Fibroblast of skin of right quadriceps (primary cell): ENCODE data around the gene CIART.
A peak's percentile ranks its signal among the peaks of the same experiment; 100 is the strongest.
"Not testable (repeated sequence)": the region's sequence is repeated elsewhere in the genome, so short reads cannot be mapped to it uniquely, and the experiment has no call there.

Experiments used
- DNase-seq: peaks from one replicate; pipeline ENCODE4 v3.0.0-alpha.2; 2013

CIART gene

DNA sequence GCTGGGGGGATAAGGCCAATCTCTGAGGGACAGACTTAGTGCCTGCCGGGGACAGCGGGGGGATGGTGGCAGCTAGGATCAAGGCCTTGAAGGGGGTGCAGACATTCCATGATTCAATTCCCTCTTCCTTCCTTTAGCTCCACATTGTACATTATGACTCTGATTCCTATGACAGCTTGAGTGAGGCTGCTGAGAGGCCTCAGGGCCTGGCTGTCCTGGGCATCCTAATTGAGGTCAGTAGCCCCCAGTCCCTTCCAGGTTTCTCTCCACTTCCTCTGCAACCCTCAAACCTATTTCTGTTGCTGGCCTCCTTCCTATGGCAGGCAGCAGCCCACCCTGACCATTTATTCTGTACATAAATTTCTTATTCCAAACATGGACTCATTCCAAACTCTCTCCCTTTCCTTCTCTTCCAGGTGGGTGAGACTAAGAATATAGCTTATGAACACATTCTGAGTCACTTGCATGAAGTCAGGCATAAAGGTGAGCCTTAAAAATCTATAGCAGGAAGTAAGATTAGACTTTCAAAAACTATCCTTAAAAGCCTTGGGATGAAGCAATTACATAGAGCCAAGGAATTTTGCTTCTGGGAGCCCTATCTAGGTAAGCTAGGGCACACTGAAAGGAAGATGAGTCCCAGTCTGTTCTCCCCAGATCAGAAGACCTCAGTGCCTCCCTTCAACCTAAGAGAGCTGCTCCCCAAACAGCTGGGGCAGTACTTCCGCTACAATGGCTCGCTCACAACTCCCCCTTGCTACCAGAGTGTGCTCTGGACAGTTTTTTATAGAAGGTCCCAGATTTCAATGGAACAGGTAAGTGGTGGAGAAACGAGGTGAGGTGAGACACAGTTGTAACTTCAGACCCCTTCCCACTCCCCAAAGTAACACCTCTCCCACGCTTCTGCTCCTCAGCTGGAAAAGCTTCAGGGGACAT is 19.7 kb upstream of the CIART start:
- no peak for DNase-seq

DNA sequence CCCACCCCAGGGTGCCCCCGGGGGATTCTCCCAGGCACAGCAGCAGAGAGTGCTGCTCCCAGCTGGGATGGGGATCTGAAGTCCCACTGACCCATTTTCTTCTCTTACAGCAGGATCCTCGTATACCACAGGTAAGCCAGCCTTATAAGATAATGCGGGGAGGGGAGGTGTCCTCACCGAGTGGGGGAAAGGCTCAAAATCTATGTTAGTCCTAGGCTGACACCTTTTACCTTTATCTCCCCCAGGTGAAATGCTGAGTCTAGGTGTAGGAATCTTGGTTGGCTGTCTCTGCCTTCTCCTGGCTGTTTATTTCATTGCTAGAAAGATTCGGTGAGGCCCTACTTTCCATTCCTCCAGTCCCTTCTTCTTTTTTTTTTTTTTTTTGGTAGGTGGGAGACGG is 18.8 kb upstream of the CIART start:
- DNase-seq, result no peak

DNA sequence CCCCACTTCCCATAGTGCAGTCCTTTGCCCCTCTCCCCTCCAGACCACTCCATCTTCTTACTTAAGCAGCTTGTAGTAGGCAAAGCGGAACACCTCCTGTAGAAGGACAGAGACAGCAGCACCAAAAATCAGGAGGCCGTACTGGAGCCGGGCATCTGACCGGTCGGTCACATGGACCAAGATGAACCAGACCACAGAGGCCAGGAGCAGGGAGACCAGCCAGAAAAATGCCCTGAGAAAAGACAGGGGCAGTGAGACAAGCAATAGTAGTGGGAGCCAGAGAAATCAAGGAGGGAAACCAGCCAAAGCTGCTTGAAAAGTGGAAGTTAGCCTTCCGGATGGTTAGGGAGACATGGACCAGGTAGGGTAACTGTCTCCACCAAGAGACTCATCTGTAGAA is 14.5 kb upstream of the CIART start:
- no peak for DNase-seq

DNA sequence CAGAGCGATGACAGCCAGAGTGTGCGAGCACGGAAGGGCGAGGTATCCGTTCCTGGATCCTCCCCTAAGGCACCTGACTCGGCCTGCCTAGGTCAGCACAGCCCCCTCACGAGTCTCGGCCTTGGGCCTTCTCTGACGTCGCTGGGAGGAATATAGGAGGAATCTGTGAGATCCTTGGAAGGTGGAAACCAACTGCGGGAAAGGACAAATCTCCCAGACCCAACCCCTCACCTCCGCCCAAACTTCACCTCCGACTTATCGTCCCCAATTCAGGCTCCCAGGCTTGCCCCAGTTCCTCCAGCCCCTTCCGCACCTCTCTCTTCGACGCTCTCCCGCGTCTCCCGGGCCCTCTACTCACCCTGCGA is 14.0 kb upstream of the CIART start:
- no peak for DNase-seq

DNA sequence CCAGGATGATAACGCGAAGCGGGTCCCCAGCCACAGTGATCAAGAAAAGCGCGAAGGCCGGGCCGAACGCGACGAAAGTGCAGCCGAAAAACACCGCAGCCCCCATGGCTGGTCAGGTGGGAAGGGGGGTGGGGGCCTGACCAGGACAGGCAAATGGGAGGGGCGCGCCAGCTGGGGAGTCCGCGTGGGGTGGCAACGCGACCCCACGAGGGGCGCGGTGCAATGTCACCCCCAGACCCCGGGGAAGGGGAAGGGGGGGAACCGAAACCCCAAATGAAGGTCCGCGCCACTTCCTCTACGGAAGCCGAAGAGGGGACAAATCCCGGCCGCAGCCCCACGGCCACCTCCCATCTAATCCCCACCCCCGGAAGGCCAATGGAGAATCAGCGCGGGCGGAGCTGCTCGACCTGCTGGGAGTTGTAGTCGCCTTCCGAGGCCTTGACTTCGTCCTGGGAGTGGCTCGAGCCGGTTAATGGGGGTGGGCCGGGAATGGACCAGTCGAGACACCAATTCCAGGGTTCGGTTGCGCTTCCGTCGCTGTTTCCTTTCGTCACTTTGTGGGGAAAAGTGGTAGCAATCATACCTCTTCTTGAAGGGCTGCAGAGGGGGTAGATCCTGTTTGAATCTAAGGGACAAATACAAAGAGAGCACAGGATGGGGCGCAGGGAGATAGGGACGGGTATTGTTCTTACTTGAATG is 13.5 kb upstream of the CIART start, which contains the start of gene APH1A:
Gene APH1A, minus strand, starts transcription at position 312 of the 699 bp plus-strand sequence. Its CDS starts 206 bp downstream, at position 106.
- DNase-seq, result peak; percentile 98

DNA sequence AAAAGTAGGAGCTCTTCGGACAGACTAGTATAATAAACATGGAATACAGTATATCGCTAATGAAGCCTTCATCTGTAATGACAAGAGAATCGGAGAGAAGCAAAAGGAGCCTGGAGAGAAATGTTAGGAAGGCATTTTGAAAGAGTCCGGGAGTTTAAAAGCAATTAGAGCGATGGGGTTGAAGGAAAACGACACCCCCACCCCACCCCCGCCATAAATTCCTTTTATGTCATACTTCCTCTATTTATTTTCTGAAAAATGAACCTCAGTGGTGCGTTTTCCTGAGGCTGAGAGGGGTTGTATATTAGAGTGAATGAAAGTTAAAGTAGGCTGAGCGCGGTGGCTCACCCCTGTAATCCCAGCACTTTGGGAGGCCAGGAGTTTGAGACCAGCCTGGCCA is 12.9 kb upstream of the CIART start:
- DNase-seq, result no peak

DNA sequence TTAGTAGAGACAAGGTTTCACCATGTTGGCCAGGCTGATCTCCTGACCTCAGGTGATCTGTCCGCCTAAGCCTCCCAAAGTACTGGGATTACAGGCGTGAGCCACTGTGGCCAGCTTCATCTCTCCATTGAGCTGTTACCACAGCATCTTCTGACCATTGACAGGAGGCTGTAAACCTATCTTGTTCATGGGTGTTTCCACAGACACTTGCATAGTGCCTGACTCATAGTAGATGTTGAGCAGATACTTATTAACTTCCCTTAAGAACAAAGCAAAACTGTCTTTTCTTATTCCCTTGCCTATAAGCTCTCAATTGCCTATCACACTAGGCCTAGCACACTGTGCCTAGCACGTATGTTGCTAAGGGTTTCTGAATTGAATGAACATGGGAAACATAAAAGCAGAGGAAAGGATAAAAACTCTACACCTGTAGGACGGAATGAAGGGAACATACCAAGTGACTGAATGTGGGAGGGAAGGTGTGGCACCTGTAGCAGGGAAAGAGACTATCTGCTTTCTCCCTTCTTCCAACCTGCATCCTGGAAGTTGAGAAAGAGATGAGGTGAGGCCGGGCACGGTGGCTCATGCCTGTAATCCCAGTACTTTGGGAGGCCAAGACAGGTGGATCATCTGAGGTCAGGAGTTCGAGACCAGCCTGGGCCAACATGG is 10.9 kb upstream of the CIART start:
- DNase-seq, result no peak

DNA sequence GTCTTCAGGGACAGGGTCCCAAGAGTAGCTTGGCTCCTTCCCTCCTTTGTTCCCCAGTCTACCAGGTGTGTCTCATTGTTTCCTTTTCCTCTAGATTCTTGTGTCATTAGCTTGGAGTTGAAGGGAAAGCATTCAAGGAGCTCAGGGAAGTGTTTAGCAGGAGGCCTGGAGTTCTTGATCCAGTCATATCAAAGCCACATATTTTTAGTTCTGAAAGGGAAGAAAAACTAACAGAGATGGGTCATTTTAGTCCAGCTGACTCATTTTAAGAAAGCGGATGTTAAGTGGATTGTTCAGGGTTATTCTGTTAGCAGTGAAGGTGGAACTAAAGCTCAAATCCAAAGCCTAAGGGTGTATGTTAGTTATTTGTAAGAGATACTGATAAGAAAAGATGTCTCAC is 9.0 kb upstream of the CIART start:
- DNase-seq, result no peak

DNA sequence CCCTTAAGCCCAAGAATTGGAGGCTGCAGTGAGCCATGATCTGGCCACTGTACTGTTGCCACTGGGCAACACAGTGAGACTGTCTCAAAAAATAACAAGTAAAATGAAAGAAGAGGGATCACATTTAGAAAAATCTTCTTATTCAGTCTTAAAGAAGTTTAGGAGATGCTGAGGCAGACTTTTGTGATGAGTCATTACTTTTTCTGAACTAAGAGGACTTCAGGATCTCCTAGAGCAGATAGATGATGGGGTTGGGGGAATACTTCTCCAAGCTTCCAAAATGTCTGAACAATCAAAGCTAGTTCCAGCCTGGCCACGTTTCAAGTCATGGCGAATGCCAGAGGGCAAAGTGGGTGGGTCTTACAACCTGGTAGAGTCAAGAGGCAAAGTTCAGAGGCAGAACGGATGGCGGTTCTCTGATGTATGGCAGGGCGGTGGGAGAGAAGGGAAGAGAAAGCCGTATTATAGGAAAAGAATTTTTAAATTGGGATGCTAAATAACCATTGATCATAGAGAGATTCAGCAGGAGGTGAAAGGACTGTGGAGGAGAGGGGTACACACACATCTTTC is 2.1 kb upstream of the CIART start:
- no peak for DNase-seq

DNA sequence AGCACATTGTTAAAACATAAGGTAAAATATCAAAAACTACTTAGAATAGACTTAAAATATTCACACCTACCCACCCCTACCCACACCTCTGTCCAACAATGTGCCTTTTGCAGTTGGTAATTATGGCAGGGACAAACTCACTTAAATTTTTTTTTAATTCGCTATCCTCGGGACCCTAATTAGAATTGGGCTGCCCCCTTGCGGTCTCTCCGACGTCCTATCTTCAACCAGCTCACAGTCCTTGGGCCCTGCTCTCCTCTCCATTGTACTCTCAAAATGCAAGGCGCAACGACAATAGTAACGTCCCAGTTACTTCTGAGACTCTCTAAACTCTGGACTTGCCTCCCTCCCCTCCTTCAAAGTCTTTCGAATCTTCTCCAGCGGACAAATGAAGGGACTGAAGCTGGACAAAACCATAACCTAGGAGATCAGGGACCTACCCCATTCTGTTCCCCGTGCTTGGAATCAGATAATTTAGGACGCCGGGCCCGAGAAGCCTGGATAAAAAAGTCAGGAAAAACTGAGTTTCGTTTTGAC is 1.1 kb upstream of the CIART start:
- peak; percentile 71 for DNase-seq

DNA sequence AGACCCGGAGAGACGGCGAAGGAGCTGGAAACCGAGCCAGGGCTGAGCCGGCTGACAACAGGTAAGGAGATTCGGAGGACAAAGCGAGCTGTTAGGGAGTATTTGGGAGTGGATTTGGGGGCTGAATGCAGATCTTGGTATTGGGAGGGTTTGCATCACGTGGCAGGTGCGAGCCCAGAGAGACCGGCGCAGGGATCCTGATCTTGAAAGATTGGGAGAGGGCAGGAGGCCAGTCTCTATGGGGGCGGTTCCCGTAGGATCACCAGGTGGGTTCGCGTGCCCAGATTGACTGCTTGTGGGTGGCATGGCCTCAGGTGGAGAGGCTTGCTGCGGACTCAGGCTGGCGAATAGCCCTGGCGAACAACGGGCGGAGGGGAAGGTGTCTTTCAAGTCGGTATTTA is 204 bp downstream of the CIART start:
- DNase-seq, result no peak

DNA sequence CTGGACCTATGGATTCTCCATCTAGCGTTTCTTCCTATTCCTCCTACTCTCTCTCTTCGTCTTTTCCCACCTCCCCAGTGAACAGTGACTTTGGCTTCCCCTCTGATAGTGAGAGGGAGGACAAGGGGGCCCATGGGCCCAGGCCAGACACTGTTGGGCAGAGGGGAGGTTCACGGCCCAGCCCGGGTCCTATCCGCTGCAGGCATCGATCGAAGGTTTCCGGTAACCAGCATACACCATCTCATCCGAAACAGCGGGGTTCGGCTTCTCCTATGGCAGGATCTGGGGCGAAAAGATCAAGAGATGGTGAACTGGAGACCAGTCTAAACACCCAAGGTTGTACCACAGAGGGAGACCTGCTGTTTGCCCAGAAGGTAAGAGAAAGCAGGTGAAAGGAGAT is 906 bp downstream of the CIART start:
- no peak for DNase-seq

DNA sequence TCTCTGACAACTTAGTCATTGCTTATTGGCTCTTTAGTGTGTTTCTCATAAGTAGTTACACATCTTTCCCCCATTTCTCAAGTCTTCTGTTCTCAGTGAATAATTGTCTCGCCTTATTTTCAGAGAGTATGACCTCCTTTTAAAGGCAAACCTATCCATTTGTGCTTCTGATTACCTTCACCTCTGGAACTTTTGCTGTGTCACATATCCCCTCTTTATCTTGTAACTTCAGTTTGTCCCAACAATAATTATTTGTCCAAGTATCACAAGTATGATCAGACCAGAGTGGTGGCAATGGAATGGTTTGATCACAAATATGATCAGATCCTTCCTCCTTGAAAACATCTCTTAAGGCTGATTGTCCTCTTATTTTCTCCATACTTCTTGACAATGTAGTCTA is 6.0 kb downstream of the CIART start:
- DNase-seq, result no peak

DNA sequence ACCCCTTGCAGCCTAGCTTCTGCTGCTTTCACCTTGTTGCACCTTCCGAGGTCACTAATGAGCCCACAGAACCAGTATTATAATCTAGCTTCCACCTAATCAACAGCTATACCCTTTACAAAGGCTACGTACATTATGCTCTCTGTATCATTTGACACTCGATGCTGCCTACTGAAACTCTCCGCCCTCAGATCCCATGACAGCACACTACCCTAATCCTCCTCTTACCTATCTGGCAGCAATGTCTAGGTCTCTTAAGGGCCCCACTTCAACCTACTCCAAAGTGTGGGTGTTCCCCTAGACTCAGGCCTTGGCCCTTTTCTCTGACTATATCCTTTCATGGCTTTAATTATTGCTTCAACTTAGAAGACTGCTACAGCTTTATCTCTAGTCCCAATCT is 6.5 kb downstream of the CIART start:
- DNase-seq, result no peak

DNA sequence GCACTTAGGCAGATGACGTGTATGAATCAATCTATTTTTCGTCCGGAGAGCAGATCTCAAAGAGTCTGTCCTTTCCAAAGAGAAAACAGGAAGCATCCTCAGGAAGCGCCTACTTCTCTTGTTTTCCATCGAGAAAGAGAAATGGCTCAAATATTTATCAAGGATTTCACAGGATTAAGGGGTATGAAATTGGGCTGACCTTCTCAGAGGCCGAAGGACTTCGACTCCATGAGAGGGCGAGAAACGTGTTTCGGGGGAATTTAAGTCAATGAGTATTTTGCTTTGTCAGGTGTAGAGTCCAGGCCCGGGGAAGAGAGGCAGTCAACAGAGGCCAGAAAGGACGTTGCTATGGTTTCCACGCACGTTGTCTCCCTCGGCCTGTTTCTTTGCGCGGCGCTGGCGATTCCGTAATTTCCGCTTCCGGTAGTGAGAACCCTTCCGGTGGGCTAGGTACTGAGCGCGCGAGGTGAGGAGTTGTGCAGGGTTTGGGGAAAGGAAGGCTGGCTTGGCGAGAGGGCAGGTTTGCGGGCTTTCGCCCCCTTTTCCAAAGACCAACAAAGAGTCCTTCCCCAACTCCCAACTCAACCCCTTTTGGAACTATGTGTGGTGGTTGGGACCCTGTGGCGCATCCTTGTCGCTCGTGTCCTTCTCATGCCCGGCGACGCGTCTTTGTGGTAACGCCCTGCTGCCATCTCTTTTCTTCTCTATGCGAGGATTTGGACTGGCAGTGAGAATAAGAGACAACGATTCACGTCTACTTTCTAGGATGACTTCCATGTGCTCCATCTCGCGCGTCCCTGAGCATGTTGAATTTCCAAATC is 11.3 kb downstream of the CIART start, which contains the start of gene MRPS21:
Gene MRPS21, plus strand, starts transcription at position 429 of the 821 bp plus-strand sequence. CDS start 506 bp downstream, outside the sequence.
- DNase-seq, result peak; percentile 89

DNA sequence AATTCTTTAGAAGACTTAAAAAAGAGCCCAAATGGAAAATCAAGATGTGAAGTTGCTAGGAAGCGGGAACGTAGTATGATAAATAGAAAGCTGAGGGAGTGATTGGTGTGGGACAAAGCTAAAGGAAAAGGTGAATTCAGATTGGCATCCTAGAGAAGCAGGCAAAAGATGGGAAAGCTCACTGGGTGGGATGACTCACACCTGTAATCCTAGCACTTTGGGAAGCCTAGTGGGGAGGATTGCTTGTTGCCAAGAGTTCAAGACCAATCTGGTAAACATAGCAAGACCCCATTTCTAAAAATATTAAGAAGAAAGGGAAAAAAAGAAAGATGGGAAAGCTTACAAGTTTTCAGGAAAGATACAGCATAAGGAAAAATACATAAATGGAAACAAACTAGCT is 13.1 kb downstream of the CIART start:
- no peak for DNase-seq

DNA sequence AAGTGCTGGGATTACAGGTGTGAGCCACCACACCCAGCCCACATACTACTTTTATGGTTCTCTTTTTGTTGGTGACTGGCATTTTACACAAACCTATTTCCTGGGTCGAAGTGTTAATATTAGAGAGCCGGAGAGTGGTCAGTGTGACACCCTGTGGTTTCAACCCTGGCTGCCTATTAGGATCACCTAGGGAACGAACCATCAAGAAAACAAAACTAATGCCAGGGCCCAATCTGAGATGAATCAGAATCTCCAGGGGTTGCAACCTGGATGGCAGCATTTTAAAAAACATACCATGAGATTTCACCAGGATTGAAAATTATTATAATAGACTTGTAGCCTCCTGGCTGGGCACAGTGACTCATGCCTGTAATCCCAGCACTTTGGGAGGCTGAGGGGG is 17.4 kb downstream of the CIART start:
- DNase-seq, result no peak

DNA sequence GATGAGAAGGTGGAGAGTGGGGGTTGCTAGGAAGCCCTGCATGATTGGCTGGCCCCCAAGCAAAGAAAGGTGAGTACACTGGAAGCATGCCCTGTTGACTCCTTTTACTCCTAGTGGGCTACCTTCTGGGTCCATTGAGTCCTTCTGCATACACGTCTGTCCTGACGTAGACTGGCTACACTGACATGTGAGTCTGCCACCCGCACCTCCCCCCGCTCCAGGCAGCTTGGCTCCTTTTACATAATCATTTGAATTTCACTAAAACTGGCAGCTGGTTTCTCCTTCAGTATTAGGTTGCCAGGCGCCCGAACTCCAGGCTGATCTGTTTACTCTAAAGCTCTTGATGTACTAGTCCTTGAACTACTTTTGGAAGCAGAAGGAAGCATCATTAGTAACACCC is 20.0 kb downstream of the CIART start:
- DNase-seq, result no peak

DNA sequence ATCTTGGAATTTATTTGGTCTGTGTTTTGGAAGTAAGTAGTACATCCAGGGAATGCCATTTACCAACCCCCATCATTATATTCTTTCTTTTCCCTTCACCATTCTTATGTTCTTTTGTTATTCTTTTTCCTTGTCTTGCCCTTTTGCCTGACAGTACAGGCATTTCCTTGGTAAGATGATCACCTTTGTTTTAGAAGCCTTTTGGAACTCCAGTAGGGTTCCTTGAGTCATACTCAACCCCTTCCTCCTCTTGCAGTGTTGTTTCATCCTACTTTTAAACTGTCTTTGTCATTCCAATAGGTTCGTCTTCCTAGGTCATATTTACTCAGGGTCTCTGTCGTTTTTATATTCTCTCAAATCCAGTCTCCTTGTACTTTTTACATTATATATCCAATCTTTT is 20.5 kb downstream of the CIART start:
- no peak for DNase-seq

DNA sequence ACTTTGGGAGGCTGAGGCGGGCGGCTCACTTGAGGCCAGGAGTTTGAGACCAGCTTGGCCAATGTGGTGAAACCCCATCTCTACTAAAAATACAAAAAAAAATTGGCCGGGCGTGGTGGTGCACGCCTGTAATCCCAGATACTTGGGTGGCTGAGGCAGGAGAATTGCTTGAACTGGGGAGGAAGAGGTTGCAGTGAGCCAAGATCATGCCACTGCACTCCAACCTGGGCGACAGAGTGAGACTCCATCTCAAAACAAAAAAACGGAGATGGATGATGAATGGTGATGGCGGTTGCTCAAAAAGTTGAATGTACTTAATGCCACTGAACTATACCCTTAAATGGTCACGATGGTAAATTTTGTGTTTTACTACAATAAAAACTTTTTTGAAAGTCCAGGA is 26.2 kb downstream of the CIART start:
- DNase-seq, result not testable (repeated sequence)

DNA sequence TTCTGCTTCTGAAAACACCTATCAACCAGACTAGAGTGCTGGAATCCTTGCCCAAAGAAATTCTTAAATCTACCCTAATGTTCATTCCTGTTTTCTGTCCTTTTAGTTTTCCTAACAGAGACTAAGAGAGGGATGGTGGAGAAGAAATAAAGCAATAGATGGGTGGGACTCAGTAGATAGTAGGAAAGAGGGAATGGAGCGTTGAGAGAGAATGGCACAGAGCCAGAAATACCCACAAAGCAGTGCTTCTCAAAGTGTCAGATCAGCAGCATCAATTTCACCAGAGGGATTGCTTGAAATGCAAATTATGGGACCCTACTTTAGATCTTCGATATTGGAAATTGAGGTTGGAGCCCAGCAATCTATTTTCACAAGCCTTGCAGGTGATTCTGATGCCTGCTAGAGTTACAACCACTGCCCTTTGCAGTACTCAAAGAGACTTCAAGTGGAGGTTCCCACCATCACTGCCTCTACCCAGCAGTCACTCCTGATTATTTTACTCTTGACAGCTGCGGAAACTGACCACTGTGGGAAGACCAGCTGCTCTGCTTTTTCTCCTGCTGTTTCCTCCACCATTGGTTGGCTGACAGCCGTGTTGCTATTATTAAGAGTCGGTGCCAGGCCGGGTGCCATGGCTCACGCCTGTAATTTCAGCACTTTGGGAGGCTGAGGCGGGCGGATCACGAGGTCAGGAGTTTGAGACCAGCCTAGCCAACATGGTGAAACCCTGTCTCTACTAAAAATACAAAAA is 27.6 kb downstream of the CIART start:
- no peak for DNase-seq
